HCT116 (cell line): ENCODE measurements around the gene TCIRG1. TPM values are rescaled to one million over a fixed set of nuclear protein-coding genes. Genes with fewer than 3 reads are reported as not detected.
A peak's percentile ranks its signal among the peaks of the same experiment; 100 is the strongest.
"Not testable (repeated sequence)": the region's sequence is repeated elsewhere in the genome, so short reads cannot be mapped to it uniquely, and the experiment has no call there.

Experiments used
- ATAC-seq: fragments of 200-7000 bp; cut with Tn5 transposase; 2 replicates; pipeline ENCODE4 v1.9.1; 2020; ENCODE audit warnings: mild to moderate bottlenecking, moderate library complexity
- BruUV-seq: library from RNA; stranded (reverse); fragments of 400-500 nt; replicated peaks from 2 replicates; lab custom pipeline; 2021; lab: Mats Ljungman, UMichigan
- CTCF ChIA-PET: fragments of 300-600 bp; sonication (Branson Sonifier 250); formaldehyde crosslinking; loops from one replicate; lab custom pipeline; 2021; ENCODE audit warnings: antibody characterized with exemption; lab: Charles Lee
- POLR2A ChIA-PET: fragments of 300-600, 350-600 bp; sonication (Branson Sonifier 250); formaldehyde crosslinking; loops from one replicate; lab custom pipeline; 2021; ENCODE audit warnings: antibody characterized with exemption; lab: Charles Lee
- RAD21 ChIA-PET, 2 experiments: fragments of 300-600 bp; sonication (Branson Sonifier 250); formaldehyde crosslinking; loops; one replicate each; lab custom pipeline; 2023; ENCODE audit warnings: low total read pairs in 2 of 2; ENCODE audit not compliant: uncharacterized antibody in 2 of 2, unreplicated experiment in 2 of 2, low non-redundant PET in 1 of 2; lab: Charles Lee
- DNase-seq: peaks from one replicate; pipeline ENCODE4 v3.0.0-alpha.2; 2010; ENCODE audit warnings: low read depth, low spot score
- H2AFZ ChIP-seq: fragments of 200-600 bp; shearing (Covaris generic), sonication (generic); 2 replicates; pipeline ENCODE4 v1.6.1; 2017; ENCODE audit warnings: low read depth, mixed run types, mixed read lengths, antibody characterized with exemption, low read length; ENCODE audit not compliant: poor library complexity, severe bottlenecking
- H3K27ac ChIP-seq: 2 replicates; pipeline ENCODE4 v1.5.1; 2012; ENCODE audit warnings: low read depth, low read length
- H3K27me3 ChIP-seq: fragments of 200-600 bp; sonication (generic); 2 replicates; pipeline ENCODE4 v1.6.1; 2016; ENCODE audit warnings: mixed run types, low read length, mixed read lengths; ENCODE audit not compliant: insufficient read depth
- H3K36me3 ChIP-seq, 2 experiments: fragments of 200-500 bp in 1 of 2; fragments of 200-600 bp in 1 of 2; sonication (Bioruptor generic) in 1 of 2; sonication (generic) in 1 of 2; 2 replicates each; pipeline versions ENCODE4 v1.5.1 to v1.6.1; 2014 to 2016; ENCODE audit warnings: low read length in 2 of 2, inconsistent platforms in 1 of 2, mixed read lengths in 1 of 2, mixed run types in 1 of 2; ENCODE audit not compliant: insufficient read depth in 2 of 2, control insufficient read depth in 1 of 2
- H3K4me1 ChIP-seq, 2 experiments: fragments of 200-600 bp in 1 of 2; sonication (generic) in 1 of 2; 2 replicates each; pipeline versions ENCODE4 v1.5.1 to v1.6.1; 2012 to 2017; ENCODE audit warnings: low read length in 2 of 2, inconsistent platforms in 1 of 2, mild to moderate bottlenecking in 1 of 2, mixed read lengths in 1 of 2, mixed run types in 1 of 2, moderate library complexity in 1 of 2; ENCODE audit not compliant: insufficient read depth in 2 of 2, control insufficient read depth in 1 of 2
- H3K4me2 ChIP-seq: fragments of 200-600 bp; sonication (generic); 2 replicates; pipeline ENCODE4 v1.6.1; 2017; ENCODE audit warnings: mixed run types, low read length, mixed read lengths
- H3K4me3 ChIP-seq, 2 experiments: fragments of 200-600 bp in 1 of 2; sonication (generic) in 1 of 2; replicated peaks in 1 of 2; 2 replicates each; pipeline ENCODE4 v1.5.1; 2011 to 2016; ENCODE audit warnings: low read length in 2 of 2, control low read depth in 1 of 2, low read depth in 1 of 2, mild to moderate bottlenecking in 1 of 2, mixed read lengths in 1 of 2, mixed run types in 1 of 2
- H3K79me2 ChIP-seq: fragments of 200-600 bp; sonication (generic); 2 replicates; pipeline ENCODE4 v1.6.1; 2017; ENCODE audit warnings: mild to moderate bottlenecking, mixed run types, low read length, moderate library complexity, mixed read lengths; ENCODE audit not compliant: insufficient read depth
- H3K9ac ChIP-seq: fragments of 200-600 bp; sonication (generic); 2 replicates; pipeline ENCODE4 v1.6.1; 2016; ENCODE audit warnings: low read length, mixed read lengths
- H3K9me2 ChIP-seq: fragments of 200-600 bp; sonication (generic), shearing (Covaris generic); 2 replicates; pipeline ENCODE4 v1.6.1; 2017; ENCODE audit warnings: mixed run types, mild to moderate bottlenecking, moderate library complexity; ENCODE audit not compliant: insufficient read depth
- H3K9me3 ChIP-seq, 2 experiments: fragments of 200-500 bp in 1 of 2; fragments of 200-600 bp in 1 of 2; sonication (Bioruptor generic) in 1 of 2; sonication (generic) in 1 of 2; 2 replicates each; pipeline ENCODE4 v1.6.1; 2014 to 2017; ENCODE audit warnings: low read length in 2 of 2, mixed read lengths in 2 of 2, inconsistent platforms in 1 of 2, low read depth in 1 of 2, mild to moderate bottlenecking in 1 of 2, mixed run types in 1 of 2, moderate library complexity in 1 of 2; ENCODE audit not compliant: control insufficient read depth in 1 of 2, insufficient read depth in 1 of 2
- H4K20me1 ChIP-seq: fragments of 200-600 bp; sonication (generic), shearing (Covaris generic); 2 replicates; pipeline ENCODE4 v1.6.1; 2017; ENCODE audit warnings: mixed run types, mild to moderate bottlenecking, moderate library complexity; ENCODE audit not compliant: insufficient read depth
- CTCF ChIP-seq, 3 experiments: fragments of 200-600 bp in 1 of 3; sonication (generic) in 1 of 3; IDR thresholded peaks in 2 of 3; conservative IDR thresholded peaks in 1 of 3; 2 replicates each; pipeline ENCODE4 v1.5.1; 2012 to 2017; ENCODE audit warnings: low read depth in 2 of 3, low read length in 2 of 3, antibody characterized with exemption in 1 of 3, borderline replicate concordance in 1 of 3, control low read depth in 1 of 3, mild to moderate bottlenecking in 1 of 3, mixed read lengths in 1 of 3, mixed run types in 1 of 3, moderate library complexity in 1 of 3; ENCODE audit not compliant: insufficient read depth in 1 of 3
- MAX ChIP-seq: IDR thresholded peaks from 2 replicates; pipeline ENCODE4 v1.6.1; 2012
- intact Hi-C: fragments of 100-400 bp; cut with micrococcal nuclease; formaldehyde crosslinking; loops from 2 replicates; pipeline ENCODE4 v1.10.0; 2022
- total RNA-seq: library from RNA; stranded (reverse); gene quantifications from one replicate; pipeline ENCODE4 v1.2.1, GENCODE V29; 2021; ENCODE audit not compliant: unreplicated experiment

TCIRG1 gene
- total RNA-seq, 1 experiment from 2014 or later: 101 TPM

GRCh38 chr11:67993821-67994220, 45.0 kb upstream of the TCIRG1 start:
- H3K27me3 ChIP-seq, H3K9me2 ChIP-seq, H4K20me1 ChIP-seq, H3K36me3 ChIP-seq, H3K9ac ChIP-seq, H3K79me2 ChIP-seq, H2AFZ ChIP-seq, ATAC-seq, H3K4me2 ChIP-seq, POLR2A ChIA-PET, DNase-seq, H3K27ac ChIP-seq, H3K9me3 ChIP-seq, RAD21 ChIA-PET, BruUV-seq, H3K4me3 ChIP-seq: not testable (repeated sequence)
- H3K4me1 ChIP-seq: peaks cover 13 to 29% of the 10 kb centered on the region in 2 experiments; a peak in 3 of 4 replicates
- CTCF ChIA-PET: interaction anchor here (1.5 to 1.8 kb wide), 2 partner anchors 38 to 305 kb away, joined by 4 to 7 read pairs; no protein-coding TSS in a partner anchor
- intact Hi-C loops: loop anchor here (10.0 kb wide), 1 partner anchor 139 kb away; no protein-coding TSS in a partner anchor
- TF ChIP-seq CTCF (IDR thresholded peaks at IDR 0.05 in 2 of 3, conservative IDR thresholded peaks at IDR 0.05 in 1 of 3; ENCODE audit: borderline replicate concordance in 1 of 3, insufficient read depth in 1 of 3, low read depth in 2 of 3, low read length in 2 of 3): peak; percentile 45 to 53 (median 52); a peak in 5 of 6 replicates
- peak; percentile 65 for TF ChIP-seq MAX

- H4K20me1 ChIP-seq, H3K36me3 ChIP-seq, POLR2A ChIA-PET, RAD21 ChIA-PET, H3K9me2 ChIP-seq, DNase-seq, H3K27me3 ChIP-seq, H3K9ac ChIP-seq, ATAC-seq, H2AFZ ChIP-seq, H3K27ac ChIP-seq, H3K4me3 ChIP-seq, BruUV-seq, H3K79me2 ChIP-seq, H3K9me3 ChIP-seq, H3K4me2 ChIP-seq: not testable (repeated sequence)
- intact Hi-C loops: loop anchor here (10.0 kb wide), 1 partner anchor 140 kb away; no protein-coding TSS in a partner anchor
- peaks cover 13 to 29% of the 10 kb centered on the region in 2 experiments; a peak in 3 of 4 replicates for H3K4me1 ChIP-seq
- CTCF ChIA-PET: interaction anchor here (1.5 to 1.8 kb wide), 2 partner anchors 39 to 304 kb away, joined by 4 to 7 read pairs; no protein-coding TSS in a partner anchor
Observed at GRCh38 chr11:67994387-67994786, 44.4 kb upstream of the TCIRG1 start.

GRCh38 chr11:67995129-67995528, 43.7 kb upstream of the TCIRG1 start:
- RAD21 ChIA-PET, H2AFZ ChIP-seq, H3K4me2 ChIP-seq, H3K4me3 ChIP-seq, POLR2A ChIA-PET, H3K9ac ChIP-seq, BruUV-seq, H3K9me3 ChIP-seq, DNase-seq, H3K27ac ChIP-seq, ATAC-seq, H3K9me2 ChIP-seq, H4K20me1 ChIP-seq, H3K27me3 ChIP-seq, H3K79me2 ChIP-seq, H3K36me3 ChIP-seq: not testable (repeated sequence)
- intact Hi-C loops: loop anchor here (10.0 kb wide), 1 partner anchor 140 kb away; no protein-coding TSS in a partner anchor
- peaks cover 13 to 29% of the 10 kb centered on the region in 2 experiments; a peak in 3 of 4 replicates for H3K4me1 ChIP-seq
- CTCF ChIA-PET: interaction anchor here (1.8 kb wide), 1 partner anchor 40 kb away, joined by 7 read pairs; no protein-coding TSS in a partner anchor
